Measurements from ENCODE around the gene IRF7.

Gene IRF7

GRCh38 chr11:607020-607780 is 8.6 kb downstream of the IRF7 start:
- no peak for DNase-seq

DNA sequence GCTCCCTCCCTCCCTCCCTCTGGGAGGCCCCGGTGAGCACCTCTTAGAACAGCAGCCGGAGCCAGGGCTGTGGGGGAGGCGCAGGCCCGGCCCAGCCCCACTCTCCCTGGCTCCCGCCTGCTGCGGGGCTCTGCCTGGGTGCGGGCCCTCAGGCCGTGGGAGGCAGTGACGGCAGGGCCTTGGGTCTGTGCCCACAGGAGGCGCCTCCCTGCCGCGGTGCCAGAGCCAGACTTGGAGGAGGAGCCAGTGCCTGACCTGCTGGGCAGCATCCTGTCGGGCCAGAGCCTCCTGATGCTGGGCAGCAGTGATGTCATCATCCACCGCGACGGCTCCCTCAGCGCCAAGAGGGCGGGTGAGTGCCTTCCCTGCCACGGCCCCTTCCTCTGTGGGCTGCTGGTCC is 9.5 kb downstream of the IRF7 start:
- DNase-seq, result no peak

- no peak for DNase-seq
Observed at GRCh38 chr11:605286-606129, 10.2 kb downstream of the IRF7 start.

DNA sequence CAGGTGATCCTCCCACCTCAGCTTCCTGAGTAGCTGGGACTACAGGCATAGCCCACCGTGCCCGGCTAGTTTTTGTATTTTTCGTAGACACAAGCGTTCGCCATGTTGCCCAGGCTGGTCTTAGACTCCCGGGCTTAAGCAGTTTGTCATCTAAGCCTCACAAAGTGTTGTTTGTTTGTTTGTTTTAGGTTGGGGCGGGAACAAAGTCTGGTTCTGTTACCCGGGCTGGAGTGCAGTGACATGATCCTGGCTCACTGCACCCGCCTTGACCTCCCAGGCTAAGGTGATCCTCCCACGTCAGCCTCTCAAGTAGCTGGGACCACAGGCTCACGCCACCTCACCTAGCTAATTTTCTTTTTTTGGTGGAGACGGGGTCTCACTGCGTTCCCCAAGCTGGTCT is 12.6 kb downstream of the IRF7 start:
- no peak for DNase-seq

DNA sequence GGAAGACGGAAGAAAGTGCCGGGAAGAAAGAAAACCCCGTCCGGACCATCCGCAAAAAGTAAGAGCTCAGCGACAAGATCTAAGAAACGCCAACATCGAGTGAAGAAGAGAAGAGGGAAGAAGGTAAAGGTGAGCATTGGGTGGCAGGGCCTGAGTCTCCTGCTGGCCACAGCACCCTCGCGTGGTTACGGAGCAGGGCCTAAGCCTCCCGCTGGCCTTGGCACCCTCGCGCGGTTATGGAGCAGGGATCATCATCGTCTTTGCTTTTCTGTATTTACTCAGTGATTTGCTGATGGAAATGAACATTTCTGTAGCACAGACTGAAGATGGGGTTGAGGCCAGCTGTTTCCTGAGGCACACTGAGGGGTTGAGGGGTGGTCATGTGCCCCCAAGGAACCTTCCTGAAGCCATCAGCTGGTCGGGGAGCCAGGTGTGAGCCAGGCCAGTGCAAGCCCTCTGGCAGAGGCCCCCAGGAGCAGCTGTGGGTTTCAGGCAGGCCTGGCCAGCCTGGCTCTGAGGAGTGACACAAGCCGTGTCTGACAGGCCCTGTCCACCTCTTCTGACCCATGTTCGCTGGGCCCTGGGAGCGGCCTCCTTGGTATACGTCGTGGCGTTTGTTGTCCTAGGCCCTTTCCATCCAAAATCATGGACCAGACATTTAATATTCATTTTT is 14.0 kb downstream of the IRF7 start:
- no peak for DNase-seq

DNA sequence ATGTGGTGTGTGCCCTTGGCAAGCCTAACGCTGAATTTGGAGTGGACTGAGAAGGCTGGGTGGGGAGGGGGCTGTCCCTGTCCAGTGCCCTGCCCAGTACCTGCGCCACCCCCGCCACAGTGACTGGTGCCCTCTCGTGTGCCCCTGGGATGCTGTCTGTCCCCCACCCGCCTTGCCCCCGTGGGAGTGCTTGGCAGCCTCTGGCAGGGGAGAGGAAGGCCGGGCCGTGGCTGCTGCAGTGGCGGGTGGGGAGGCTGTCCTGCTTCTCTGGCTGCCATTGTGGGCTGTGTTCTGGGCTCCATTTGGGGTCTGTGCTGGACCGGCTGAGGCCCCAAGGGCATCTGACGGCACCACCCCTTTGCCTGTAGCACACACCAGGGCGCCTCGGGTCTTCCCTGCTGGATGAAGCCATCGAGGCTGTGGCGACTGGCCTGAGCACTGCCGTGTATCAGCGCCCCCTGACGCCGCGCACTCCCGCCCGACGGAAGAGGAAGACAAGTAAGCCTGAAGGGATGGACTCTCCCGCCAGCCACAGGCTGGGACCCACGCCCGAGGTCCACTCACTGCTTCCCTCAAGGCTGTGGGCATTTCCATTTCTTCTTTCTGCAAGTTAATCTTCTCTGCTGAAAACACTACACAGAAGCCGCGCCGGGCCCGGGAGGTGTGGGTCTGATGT is 17.6 kb downstream of the IRF7 start:
- no peak for DNase-seq

- DNase-seq, result no peak
Observed at GRCh38 chr11:597166-597725, 18.5 kb downstream of the IRF7 start.

GRCh38 chr11:596374-596773 is 19.4 kb downstream of the IRF7 start:
- no peak for DNase-seq

DNA sequence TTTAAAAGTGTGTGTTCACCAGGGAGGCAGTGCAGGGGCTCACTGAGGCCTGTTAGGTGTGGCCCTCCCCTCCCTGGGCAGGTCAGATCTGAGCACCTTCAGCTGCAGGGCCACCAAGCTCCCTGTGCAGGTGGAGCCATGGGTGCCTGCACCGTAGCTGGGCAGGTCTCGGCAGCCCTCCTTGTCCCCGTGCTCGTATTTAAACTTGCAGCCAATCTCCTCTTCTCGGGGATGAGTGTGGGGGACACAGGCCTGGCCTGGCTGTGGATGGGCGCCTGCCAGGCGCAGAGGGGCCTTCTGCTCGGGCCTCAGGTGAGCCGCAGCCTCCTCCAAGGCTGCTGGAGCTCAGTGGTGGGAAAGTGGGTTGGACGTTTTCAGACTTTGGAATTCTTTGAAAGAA is 20.4 kb downstream of the IRF7 start:
- no peak for DNase-seq

DNA sequence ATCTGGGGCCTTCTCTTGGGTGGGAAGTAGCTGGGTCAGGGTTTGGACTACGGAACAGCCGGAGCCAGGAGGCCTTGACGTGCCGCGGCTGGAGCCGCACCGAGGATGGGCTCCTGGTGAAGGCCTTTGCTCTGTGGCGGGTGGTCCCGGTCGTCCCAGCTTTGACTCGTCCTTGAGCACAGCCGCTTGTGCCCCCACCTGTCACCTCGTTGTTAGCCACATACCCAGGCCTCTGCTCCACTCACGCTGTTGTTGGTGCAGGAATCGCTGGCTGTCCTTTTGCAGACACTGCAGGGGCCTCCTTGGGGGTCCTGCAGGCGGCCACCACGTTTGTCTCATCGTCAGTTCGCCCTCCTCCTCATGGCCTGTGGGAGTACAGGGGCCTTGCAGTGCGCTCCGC is 22.4 kb downstream of the IRF7 start:
- no peak for DNase-seq

- no peak for DNase-seq
Observed at GRCh38 chr11:592918-593317, 22.8 kb downstream of the IRF7 start.

GRCh38 chr11:592501-592900 is 23.2 kb downstream of the IRF7 start:
- DNase-seq, result no peak

- DNase-seq, result no peak
Observed at GRCh38 chr11:590997-591396, 24.8 kb downstream of the IRF7 start.

GRCh38 chr11:589798-590197 is 26.0 kb downstream of the IRF7 start:
- no peak for DNase-seq

DNA sequence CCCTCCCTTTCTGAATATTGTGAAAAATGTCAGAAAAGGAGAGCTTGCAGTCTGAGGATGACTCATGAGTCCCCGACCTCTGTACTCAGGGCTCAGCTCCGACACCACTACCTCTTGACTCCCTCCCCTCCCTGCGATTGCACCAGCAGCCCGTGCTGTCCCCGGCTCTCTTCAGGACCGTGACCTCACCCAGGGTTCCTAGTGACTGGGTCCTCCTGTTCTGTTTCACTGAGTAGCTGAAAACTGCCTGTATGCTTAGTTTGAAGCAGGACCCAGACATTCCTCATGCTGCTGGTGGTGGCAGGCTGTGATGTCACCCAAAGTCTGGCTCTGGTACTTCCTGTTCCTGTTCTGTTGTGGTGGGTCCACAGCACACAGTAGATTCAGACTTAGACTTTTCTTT is 27.8 kb downstream of the IRF7 start:
- DNase-seq, result no peak

DNA sequence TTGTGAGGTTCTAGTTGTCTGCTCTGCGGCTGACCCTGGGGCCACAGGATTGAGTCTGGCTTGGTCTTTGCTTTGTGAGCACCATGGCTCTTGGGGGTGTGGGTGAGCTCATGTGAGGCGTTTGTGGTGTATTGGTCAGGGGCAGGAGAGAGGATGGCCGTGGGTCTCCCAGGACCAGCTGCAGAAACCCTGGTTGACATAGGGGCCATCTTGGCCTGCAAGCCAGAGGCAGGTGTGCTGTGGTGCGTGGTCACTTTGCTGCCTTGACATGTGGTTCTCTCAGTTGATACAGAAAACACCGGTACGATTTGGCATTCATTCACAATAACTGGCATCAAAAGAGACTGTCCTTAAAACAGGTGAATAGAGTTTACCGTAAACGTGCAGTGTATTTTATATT is 28.2 kb downstream of the IRF7 start:
- no peak for DNase-seq

DNA sequence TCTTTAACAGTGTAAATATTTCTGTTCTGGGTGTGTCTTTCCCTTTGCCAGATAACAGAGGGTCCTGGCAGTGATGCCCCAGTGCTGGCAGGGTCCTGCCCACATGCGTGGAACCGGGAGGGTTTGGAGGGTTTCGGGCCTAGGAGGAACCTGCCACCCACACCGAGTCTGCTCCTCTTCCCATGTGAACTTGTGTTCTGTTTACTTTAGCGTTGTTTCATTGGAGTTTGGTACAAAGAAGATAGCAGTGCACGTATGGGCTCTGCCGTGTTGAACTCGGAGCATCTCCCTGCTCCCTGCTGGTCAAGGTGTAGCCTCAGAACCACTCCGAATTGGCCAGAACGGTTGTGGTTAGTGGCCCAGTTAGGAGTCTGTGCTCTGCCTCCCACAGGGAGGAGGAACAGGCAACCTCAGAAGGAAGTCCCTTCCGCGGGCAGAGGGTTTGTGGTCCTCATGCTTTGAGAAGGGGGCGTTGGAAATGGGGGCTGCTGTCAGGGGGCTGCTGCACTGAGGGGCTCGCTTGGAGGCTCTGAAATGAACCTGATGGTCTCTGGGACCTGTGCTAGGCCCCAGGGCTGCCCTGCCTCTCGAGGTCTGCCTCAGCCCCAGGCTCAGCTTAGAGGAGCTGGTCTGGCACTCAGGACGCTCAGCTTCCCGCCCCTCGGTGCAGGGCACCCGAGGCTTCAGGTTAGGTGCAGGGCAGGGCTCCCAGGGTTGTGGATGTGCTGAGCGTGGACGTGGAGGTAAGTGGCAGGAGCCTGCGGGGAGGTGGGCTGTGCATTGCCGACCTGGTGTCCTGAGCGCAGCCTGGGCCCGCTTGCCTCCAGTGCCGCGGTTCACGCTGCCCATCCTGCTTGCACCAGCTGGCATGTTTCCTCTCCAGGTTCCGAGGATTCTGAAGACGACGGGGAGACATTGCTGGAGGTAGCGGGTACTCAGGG is 29.1 kb downstream of the IRF7 start:
- no peak for DNase-seq

GRCh38 chr11:584287-584686 is 31.5 kb downstream of the IRF7 start:
- DNase-seq, result no peak

GRCh38 chr11:581752-582151 is 34.0 kb downstream of the IRF7 start:
- DNase-seq, result no peak

GRCh38 chr11:581342-581741 is 34.4 kb downstream of the IRF7 start:
- DNase-seq, result no peak

- DNase-seq, result no peak
Observed at GRCh38 chr11:579830-580601, 35.7 kb downstream of the IRF7 start.

Data from RPMI8226 (cell line).